HG02571 (cell line): ENCODE measurements around the gene PLSCR1.
"Not testable (repeated sequence)": the region's sequence is repeated elsewhere in the genome, so short reads cannot be mapped to it uniquely, and the experiment has no call there.

ENCODE experiments used
- ATAC-seq: cut with Tn5 transposase; IDR thresholded peaks from one replicate; pipeline ENCODE4 v1.9.1; 2021; ENCODE audit warnings: mild to moderate bottlenecking, moderate library complexity; ENCODE audit not compliant: unreplicated experiment

The PLSCR1 gene

GRCh38 chr3:146550743-146551510, 6.5 kb upstream of the PLSCR1 start:
- ATAC-seq, result peak; percentile 88

GRCh38 chr3:146550070-146550615, 5.7 kb upstream of the PLSCR1 start:
- ATAC-seq, result no peak

DNA sequence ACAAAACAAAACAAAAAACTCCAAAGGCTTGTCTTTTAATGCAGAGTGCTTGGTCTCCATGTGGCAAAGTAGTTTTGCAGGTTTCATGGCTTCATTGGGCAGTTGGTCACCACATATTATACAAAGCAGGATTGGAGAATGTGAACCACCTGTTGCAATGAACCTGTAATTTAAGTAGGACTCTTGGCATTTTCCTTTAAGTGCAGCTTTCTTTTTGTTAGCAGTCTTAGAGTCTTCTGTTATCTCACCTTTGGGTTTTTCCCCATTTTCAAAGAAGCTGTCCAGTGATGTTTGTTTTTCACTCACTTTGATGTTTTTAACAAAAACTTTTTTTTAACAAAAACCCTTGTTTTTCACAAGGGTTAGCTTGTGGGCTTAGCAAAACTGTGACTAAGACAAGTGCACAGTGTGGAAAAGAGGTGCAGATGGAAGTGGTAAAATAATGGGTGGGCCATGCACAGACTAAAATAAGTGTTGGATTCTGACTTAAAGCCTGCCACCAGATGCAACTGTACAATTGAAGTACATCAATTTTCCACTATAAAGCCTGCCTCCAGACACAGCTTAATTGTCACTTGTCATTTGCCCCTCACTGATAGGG, 2.9 kb upstream of the PLSCR1 start:
- no peak for ATAC-seq

- ATAC-seq, result no peak
Measured at GRCh38 chr3:146546366-146546965, 2.1 kb upstream of the PLSCR1 start.

DNA sequence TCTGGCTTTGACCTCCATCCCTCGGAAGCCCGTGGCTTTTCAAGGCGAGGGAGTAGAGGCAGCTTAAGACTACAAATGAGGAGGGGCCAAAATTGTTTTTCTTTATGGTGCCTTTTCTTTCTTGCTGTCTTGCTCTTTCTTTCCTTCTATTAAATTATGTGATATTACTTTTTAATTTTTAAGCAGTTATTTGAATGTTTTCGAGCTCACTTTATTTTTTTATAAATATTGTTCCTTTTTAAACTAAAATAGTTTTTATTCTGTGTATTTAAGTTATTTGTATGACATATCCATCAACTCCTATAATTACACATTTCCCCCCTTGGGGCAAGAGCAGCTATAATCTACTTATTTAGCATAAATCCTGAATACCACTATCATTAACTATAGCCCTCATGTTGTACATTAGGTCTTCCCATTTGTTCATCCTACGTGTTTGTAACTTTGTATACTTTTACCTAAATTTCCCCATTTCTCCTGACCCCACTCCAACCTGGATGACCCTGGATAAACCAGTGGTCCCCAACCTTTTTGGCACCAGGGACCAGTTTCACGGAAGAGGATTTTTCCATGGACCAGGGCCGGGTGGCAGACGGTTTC, 622 bp upstream of the PLSCR1 start:
- ATAC-seq, result no peak

DNA sequence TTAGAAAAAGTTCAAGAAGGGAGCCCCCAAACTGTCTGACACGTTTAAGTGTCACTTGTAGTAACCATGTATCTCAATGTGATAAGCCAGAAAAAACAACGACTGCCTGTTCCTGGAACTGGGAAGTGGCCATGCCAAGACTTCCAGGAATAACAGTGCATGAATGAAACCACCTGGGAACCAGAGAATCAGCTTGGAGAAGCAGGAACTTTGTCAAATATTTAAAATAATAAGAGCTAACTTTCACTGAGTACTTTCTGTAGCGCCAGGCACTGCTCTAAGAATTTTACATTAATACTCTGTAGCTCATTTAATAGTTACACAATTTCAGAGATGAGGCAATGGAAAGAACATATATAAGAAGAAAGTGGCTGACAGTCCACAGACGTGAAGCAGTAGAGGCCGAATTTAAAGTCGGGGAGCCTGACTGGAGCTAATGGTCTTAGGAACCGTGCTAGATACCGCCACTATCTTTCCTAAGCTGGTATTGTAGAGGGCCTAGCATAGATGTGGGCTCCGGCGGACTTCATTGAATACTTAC, 876 bp downstream of the PLSCR1 start:
- ATAC-seq, result peak; percentile 15

DNA sequence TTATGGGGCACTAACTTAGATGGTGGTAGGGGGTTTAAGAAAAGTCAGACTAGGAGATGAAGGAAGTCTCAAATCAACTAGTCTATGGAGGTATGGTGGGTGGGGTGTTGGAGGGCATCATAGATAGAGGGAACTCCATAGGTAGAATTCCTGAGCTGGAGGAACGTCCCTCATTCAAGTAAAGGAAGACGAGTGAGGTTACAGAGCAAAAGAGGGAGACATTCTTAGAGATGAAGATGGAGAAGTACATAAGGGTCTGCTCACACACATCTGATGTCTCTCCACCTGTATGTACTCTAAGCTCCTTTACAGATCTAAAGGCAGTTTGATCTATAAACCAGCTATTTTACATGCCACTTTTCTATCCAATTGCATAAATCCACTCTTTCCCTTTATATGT, 1.4 kb downstream of the PLSCR1 start:
- ATAC-seq, result no peak

- ATAC-seq, result no peak
Measured at GRCh38 chr3:146542179-146542578, 2.2 kb downstream of the PLSCR1 start.

- no peak for ATAC-seq
Measured at GRCh38 chr3:146540978-146541377, 3.4 kb downstream of the PLSCR1 start.

DNA sequence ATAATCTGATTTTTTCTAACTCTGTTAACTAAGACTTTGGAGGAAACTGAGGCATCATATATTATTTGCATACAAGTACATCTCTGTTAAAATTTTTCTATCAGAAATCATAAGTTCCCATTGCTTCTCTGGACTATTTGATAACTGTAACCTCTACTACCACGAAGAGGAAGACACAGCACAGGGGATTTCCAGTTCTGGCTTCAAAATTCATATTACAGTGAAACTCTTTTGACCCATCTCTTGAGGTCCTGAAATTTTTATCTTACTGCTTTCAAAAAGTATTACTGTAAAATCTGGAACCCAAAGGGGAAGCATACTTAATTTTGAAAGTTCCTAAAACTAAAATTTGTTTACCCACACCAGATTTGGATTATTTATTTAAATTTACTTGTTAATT, 4.2 kb downstream of the PLSCR1 start:
- ATAC-seq, result no peak

GRCh38 chr3:146539315-146539714, 5.1 kb downstream of the PLSCR1 start:
- no peak for ATAC-seq

DNA sequence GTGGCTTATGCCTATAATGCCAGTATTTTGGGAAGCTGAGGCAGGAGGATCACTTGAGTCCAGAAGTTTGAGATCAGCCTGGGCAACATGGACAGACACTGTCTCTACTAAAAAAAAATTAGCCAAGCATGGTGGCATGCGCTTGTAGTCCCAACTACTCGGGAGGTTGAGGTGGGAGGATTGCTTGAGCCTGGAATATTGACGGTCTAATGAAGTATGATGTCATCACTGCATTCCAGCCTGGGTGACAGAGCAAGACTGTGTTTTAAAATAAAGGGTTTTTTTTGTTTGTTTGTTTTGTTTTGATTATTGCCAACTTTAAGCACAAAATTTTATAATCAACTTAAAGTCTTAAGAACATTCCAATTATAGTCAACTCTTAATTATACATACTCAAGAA, 6.8 kb downstream of the PLSCR1 start:
- no peak for ATAC-seq

- no peak for ATAC-seq
Measured at GRCh38 chr3:146536681-146537080, 7.7 kb downstream of the PLSCR1 start.

GRCh38 chr3:146532406-146532805, 12.0 kb downstream of the PLSCR1 start:
- ATAC-seq, result no peak

- ATAC-seq, result no peak
Measured at GRCh38 chr3:146530609-146531008, 13.8 kb downstream of the PLSCR1 start.

DNA sequence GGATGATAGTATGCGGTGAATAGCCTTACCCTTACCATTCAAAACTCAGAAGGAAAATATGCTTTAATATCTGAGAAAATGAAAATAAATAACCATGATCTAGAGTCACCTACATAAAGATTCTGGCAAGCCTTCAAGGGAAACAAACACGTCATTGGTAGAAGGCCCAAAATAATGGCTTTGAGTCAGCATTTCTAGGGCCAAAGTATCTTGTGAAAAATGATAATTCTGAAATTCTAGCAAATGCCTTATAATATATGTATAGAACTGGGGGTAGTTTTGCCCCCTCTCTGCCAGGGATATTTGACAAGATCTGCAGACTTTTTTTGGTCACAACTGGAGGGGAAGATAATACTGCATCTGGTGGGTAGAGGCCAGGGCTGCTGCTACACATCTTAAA, 15.4 kb downstream of the PLSCR1 start:
- ATAC-seq, result no peak

GRCh38 chr3:146524961-146525360, 19.4 kb downstream of the PLSCR1 start:
- ATAC-seq, result no peak

DNA sequence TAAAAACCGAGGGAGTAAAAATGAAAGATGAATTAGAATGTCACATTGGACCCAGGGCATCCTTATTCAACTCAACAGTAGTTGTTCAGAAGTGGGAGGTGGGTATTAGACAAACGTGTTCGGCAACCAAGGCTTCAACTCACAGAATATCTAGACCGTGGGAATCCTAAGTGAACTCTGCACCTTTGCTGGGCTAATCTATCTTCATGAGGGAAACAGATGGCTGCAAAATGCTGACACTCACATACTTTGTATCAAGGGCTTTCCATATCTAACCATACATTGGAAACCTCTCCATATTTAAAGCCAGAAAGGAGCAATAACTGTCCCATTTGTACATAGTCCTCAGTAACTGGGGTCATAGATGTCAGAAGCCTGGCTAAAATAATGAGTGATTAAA, 20.9 kb downstream of the PLSCR1 start:
- ATAC-seq, result no peak

DNA sequence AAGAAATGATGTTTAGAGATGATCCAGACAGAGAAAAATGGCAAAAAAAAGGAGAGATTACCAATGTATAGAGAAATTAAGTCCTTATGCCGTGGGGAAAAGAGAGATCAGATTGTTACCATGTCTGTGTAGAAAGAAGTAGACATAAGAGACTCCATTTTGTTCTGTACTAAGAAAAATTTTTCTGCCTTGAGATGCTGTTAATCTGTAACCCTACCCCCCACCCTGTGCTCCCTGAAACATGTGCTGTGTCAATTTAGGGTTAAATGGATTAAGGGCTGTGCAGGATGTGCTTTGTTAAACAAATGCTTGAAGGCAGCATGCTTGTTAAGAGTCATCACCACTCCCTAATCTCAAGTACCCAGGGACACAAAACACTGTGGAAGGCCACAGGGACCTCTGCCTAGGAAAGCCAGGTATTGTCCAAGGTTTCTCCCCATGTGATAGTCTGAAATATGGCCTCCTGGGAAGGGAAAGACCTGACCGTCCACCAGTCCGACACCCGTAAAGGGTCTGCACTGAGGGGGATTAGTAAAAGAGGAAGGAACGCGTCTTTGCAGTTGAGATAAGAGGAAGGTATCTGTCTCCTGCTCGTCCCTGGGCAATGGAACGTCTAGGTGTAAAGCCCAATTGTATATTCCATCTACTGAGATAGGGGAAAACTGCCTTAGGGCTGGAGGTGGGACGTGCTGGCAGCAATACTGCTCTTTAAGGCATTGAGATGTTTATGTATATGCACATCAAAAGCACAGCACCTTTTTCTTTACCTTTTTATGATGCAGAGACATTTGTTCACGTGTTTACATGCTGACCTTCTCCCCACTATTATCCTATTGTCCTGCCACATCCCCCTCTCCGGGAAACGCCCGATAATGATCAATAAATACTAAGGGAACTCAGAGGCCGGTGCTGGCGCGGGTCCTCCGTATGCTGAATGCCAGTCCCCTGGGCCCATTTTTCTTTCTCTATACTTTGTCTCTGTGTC, 21.9 kb downstream of the PLSCR1 start:
- not testable (repeated sequence) for ATAC-seq

DNA sequence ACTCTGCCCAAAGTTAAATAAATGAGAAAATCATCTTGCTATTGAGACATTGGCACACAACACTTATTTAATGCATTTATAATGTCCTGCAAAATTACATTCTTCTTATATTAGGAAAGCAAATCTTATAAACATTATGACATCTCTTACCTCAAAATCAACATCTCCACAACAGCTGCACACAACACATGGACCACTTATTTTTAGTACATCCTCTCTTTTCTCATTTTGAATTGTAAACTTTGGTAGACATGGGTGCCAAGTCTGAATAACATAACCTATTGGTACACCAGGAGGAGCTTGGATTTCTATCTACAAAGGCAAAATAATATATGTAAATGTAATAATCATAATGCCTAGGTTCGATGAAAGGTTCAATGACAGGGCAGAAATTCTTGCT, 23.0 kb downstream of the PLSCR1 start:
- ATAC-seq, result no peak
